Endothelial cell of umbilical vein (primary cell): Measurements from ENCODE around the gene FAM131C. TPM values are rescaled to one million over a fixed set of nuclear protein-coding genes. Genes with fewer than 3 reads are reported as not detected.

ENCODE experiments used
- BruUV-seq: library from RNA; stranded (reverse); fragments of 400-500 nt; replicated peaks from 2 replicates; lab custom pipeline; 2021; lab: Mats Ljungman, UMichigan
- CTCF ChIA-PET: fragments of 300-600, 350-600 bp; sonication (Branson Sonifier 250); formaldehyde crosslinking; loops from one replicate; lab custom pipeline; 2021; ENCODE audit warnings: antibody characterized with exemption, inconsistent platforms; lab: Charles Lee
- POLR2A ChIA-PET: fragments of 300-600, 350-600 bp; sonication (Branson Sonifier 250); formaldehyde crosslinking; loops from one replicate; lab custom pipeline; 2021; ENCODE audit warnings: antibody characterized with exemption, inconsistent platforms; lab: Charles Lee
- DNase-seq: peaks from one replicate; pipeline ENCODE4 v3.0.0-alpha.2; 2011; ENCODE audit warnings: low read depth, low spot score
- FAIRE-seq: peaks from 2 replicates; lab custom pipeline; 2011; peaks lifted over from hg19 to GRCh38; lab: Jason Lieb, UNC
- H2AFZ ChIP-seq: 2 replicates; pipeline ENCODE4 v1.6.0; 2012; ENCODE audit warnings: low read depth, low read length, control low read depth, inconsistent platforms
- H3K27ac ChIP-seq: 2 replicates; pipeline ENCODE4 v1.5.1; 2011; ENCODE audit warnings: low read depth, mild to moderate bottlenecking, control low read depth, low read length, moderate library complexity; ENCODE audit not compliant: insufficient read depth
- H3K27me3 ChIP-seq, 2 experiments: 2 replicates each; pipeline versions ENCODE4 v1.6.0 to v1.6.1; 2011; ENCODE audit warnings: low read length in 2 of 2, mixed read lengths in 1 of 2; ENCODE audit not compliant: control insufficient read depth in 2 of 2, insufficient read depth in 2 of 2
- H3K36me3 ChIP-seq, 2 experiments: 2 replicates in 1 of 2; 3 replicates in 1 of 2; pipeline ENCODE4 v1.5.1; 2011; ENCODE audit warnings: low read length in 2 of 2, mild to moderate bottlenecking in 1 of 2, moderate library complexity in 1 of 2; ENCODE audit not compliant: control insufficient read depth in 2 of 2, insufficient read depth in 2 of 2; ENCODE audit errors: extremely low read depth in 1 of 2
- H3K4me1 ChIP-seq: 3 replicates; pipeline ENCODE4 v1.5.1; 2011; ENCODE audit warnings: mild to moderate bottlenecking, low read length; ENCODE audit not compliant: control insufficient read depth, insufficient read depth; ENCODE audit errors: extremely low read depth
- H3K4me2 ChIP-seq: 2 replicates; pipeline ENCODE4 v1.6.1; 2011; ENCODE audit warnings: low read length, control low read depth, mixed read lengths; ENCODE audit not compliant: insufficient read depth
- H3K4me3 ChIP-seq, 3 experiments: fragments of 200-600 bp in 1 of 3; sonication (generic), shearing (Covaris generic) in 1 of 3; replicated peaks in 1 of 3; 2 replicates each; pipeline ENCODE4 v1.5.1; 2011 to 2016; ENCODE audit warnings: control low read depth in 3 of 3, low read length in 3 of 3, mild to moderate bottlenecking in 2 of 3, inconsistent platforms in 1 of 3, low read depth in 1 of 3, moderate library complexity in 1 of 3; ENCODE audit not compliant: insufficient read depth in 1 of 3
- H3K79me2 ChIP-seq: 2 replicates; pipeline ENCODE4 v1.6.0; 2012; ENCODE audit warnings: low read length, inconsistent platforms; ENCODE audit not compliant: control insufficient read depth, insufficient read depth
- H3K9ac ChIP-seq: replicated peaks from 2 replicates; pipeline ENCODE3; 2011; ENCODE audit warnings: low read length, control low read depth; ENCODE audit not compliant: insufficient read depth; ENCODE audit errors: extremely low read depth
- H3K9me1 ChIP-seq: replicated peaks from 3 replicates; pipeline ENCODE4 v1.6.0; 2011; ENCODE audit warnings: mild to moderate bottlenecking, low read length; ENCODE audit not compliant: control insufficient read depth, insufficient read depth; ENCODE audit errors: extremely low read depth
- H3K9me3 ChIP-seq: replicated peaks from 2 replicates; pipeline ENCODE4 v1.5.1; 2012; ENCODE audit warnings: low read length, inconsistent platforms; ENCODE audit not compliant: control insufficient read depth, insufficient read depth
- H4K20me1 ChIP-seq: replicated peaks from 2 replicates; pipeline ENCODE3; 2011; ENCODE audit warnings: mild to moderate bottlenecking, low read length; ENCODE audit not compliant: control insufficient read depth, insufficient read depth; ENCODE audit errors: extremely low read depth
- EZH2 ChIP-seq: IDR thresholded peaks from 2 replicates; pipeline ENCODE4 v1.6.1; 2012; ENCODE audit warnings: borderline replicate concordance, low read depth, mild to moderate bottlenecking, moderate library complexity, low read length, inconsistent platforms; ENCODE audit not compliant: severe bottlenecking
- FOS ChIP-seq: IDR thresholded peaks from 2 replicates; pipeline ENCODE4 v1.6.1; 2011; ENCODE audit warnings: mild to moderate bottlenecking, low read length, moderate library complexity, borderline replicate concordance; ENCODE audit not compliant: insufficient read depth
- GATA2 ChIP-seq: IDR thresholded peaks from 2 replicates; pipeline ENCODE4 v1.7.0; 2011; ENCODE audit warnings: low read depth, mild to moderate bottlenecking, moderate library complexity, mixed read lengths, low read length; ENCODE audit not compliant: insufficient read length, insufficient read depth
- JUN ChIP-seq: IDR thresholded peaks from 2 replicates; pipeline ENCODE4 v1.6.1; 2011; ENCODE audit warnings: borderline replicate concordance, low read depth; ENCODE audit not compliant: insufficient read length, insufficient read depth
- MAX ChIP-seq: IDR thresholded peaks from 2 replicates; pipeline ENCODE4 v1.6.1; 2011; ENCODE audit not compliant: insufficient read depth, insufficient read length
- MYC ChIP-seq: IDR thresholded peaks from one replicate; pipeline ENCODE4 v1.6.1; 2011; ENCODE audit warnings: mild to moderate bottlenecking, low read depth, low read length
- POLR2A ChIP-seq: IDR thresholded peaks from 2 replicates; pipeline ENCODE4 v1.6.1; 2012; ENCODE audit warnings: low read depth, mild to moderate bottlenecking, control low read depth, low read length
- POLR2AphosphoS5 ChIP-seq: IDR thresholded peaks from 2 replicates; pipeline ENCODE4 v1.6.1; 2012; ENCODE audit warnings: low read depth, mild to moderate bottlenecking, control low read depth, low read length, moderate library complexity; ENCODE audit not compliant: insufficient read depth
- dilution Hi-C: fragments of 300-500 bp; cut with MboI; formaldehyde crosslinking; loops from one replicate; pipeline ENCODE4 v1.15.0; 2019; ENCODE audit warnings: low sequenced_read_pairs; ENCODE audit not compliant: extremely low pct_ligation_motif_present
- intact Hi-C: fragments of 100-400 bp; cut with micrococcal nuclease; formaldehyde crosslinking; loops from one replicate; pipeline ENCODE4 v1.10.0; 2022
- polyA plus RNA-seq, 4 experiments: library from polyadenylated mRNA; depleted of rRNA in 3 of 4; stranded (reverse) in 3 of 4; unstranded in 1 of 4; fragments of >200 nt; gene quantifications; 2 replicates each; pipeline versions ENCODE4 v1.2.1 to v1.2.3, GENCODE V29; 2011 to 2012; ENCODE audit warnings: missing spikeins in 1 of 4
- total RNA-seq: library from RNA; stranded (reverse); gene quantifications from 2 replicates; pipeline ENCODE4 v1.2.3, GENCODE V29; 2021
- TF ChIP-seq, protein P1 (sequence below), 2 donors: IDR thresholded peaks; 1 replicate in 1 of 2; 2 replicates in 1 of 2; pipeline ENCODE4 v1.5.1; 2011; ENCODE audit warnings: low read length in 2 of 2, mild to moderate bottlenecking in 2 of 2, moderate library complexity in 2 of 2, control low read depth in 1 of 2, inconsistent platforms in 1 of 2, low read depth in 1 of 2; ENCODE audit not compliant: insufficient read depth in 1 of 2; ENCODE audit errors: extremely low read depth in 1 of 2

The FAM131C gene
- total and polyA plus RNA-seq, 2 donors (not counting 3 experiments of a cell fraction or from before 2014, with no cell fraction given): 0.23 TPM; not detected in 1

DNA sequence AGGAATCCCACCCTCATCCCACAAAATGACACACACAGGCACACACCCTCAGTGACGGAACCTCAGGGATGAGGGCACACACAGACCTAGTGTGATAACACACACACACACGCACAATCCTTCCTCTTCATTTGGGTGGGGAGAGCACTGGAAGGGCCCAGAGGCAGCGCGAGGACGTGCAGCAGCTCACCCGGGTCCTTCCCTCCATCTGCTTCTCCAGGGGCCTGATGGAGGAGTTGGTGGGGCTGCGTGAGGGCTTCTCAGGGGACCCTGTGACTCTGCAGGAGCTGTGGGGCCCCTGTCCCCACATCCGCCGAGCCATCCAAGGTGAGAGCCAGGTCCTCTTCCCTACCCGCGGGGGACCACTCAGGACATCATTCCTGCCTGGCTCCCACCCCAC, 51.1 kb downstream of the FAM131C start:
- H3K9ac ChIP-seq: no peak overlapping the region
- H3K27me3 ChIP-seq: no peaks in the 10 kb centered on the region
- no peak overlapping the region for H3K4me2 ChIP-seq
- no peaks in the 10 kb centered on the region for H3K4me1 ChIP-seq
- DNase-seq (no peak), FAIRE-seq (no peak)
- H4K20me1 ChIP-seq: no peaks in the 10 kb centered on the region
- dilution Hi-C loops: no loop called here
- H2AFZ ChIP-seq: no peak overlapping the region
- H3K79me2 ChIP-seq: no peaks in the 10 kb centered on the region
- no peaks in the 10 kb centered on the region for H3K36me3 ChIP-seq
- H3K9me1 ChIP-seq: no peaks in the 10 kb centered on the region
- intact Hi-C loops: no loop called here
- no peaks in the 10 kb centered on the region for H3K9me3 ChIP-seq
- H3K27ac ChIP-seq: no peak overlapping the region
- H3K4me3 ChIP-seq: no peak overlapping the region
- CTCF ChIA-PET: no interaction called here
- no TSS peak for BruUV-seq
- no peak for TF ChIP-seq POLR2A
- no peak for TF ChIP-seq FOS
- no peak for TF ChIP-seq GATA2
- no peak for TF ChIP-seq MYC
- TF ChIP-seq MAX: no peak
- no peak for TF ChIP-seq JUN
- TF ChIP-seq POLR2AphosphoS5: no peak
- TF ChIP-seq EZH2: no peak
- TF ChIP-seq, protein P1, sequence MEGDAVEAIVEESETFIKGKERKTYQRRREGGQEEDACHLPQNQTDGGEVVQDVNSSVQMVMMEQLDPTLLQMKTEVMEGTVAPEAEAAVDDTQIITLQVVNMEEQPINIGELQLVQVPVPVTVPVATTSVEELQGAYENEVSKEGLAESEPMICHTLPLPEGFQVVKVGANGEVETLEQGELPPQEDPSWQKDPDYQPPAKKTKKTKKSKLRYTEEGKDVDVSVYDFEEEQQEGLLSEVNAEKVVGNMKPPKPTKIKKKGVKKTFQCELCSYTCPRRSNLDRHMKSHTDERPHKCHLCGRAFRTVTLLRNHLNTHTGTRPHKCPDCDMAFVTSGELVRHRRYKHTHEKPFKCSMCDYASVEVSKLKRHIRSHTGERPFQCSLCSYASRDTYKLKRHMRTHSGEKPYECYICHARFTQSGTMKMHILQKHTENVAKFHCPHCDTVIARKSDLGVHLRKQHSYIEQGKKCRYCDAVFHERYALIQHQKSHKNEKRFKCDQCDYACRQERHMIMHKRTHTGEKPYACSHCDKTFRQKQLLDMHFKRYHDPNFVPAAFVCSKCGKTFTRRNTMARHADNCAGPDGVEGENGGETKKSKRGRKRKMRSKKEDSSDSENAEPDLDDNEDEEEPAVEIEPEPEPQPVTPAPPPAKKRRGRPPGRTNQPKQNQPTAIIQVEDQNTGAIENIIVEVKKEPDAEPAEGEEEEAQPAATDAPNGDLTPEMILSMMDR (IDR thresholded peaks at IDR 0.05; ENCODE audit: extremely low read depth in 1 of 2, insufficient read depth in 1 of 2, low read depth in 1 of 2, low read length in 2 of 2): no peak
- POLR2A ChIA-PET: no interaction called here
